ENCODE data around the gene KIF5A. TPM values are rescaled to one million over a fixed set of nuclear protein-coding genes. Genes with fewer than 3 reads are reported as not detected.
A peak's percentile ranks its signal among the peaks of the same experiment; 100 is the strongest.

Gene KIF5A
- total and polyA plus RNA-seq, 2 of the 13 experiments (the other 11 are each of a cell fraction or from before 2014, with no cell fraction given): 1.6 to 11.9 TPM

DNA sequence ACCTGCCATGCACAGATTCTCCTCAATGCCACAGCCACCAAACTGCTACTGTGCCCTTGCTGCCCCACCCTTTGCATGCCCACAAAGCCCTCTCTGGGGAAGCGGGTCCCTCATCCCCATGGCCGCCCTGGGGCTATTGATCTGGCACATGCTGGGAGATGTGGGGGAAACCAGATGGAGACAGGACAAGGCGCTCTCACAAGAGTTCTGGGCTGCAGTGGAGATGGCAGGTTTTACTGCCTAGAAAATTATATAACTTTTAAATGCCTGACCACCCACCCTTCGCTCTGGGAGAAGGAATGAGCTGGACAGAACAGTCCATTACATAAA, 30.6 kb downstream of the KIF5A start (continued):
- TF ChIP-seq RAD51 (IDR thresholded peaks at IDR 0.05; ENCODE audit: borderline replicate concordance) (no peak), TRIM22 (IDR thresholded peaks at IDR 0.05) (no peak), ZFP36L1 (CRISPR knock-in tag; IDR thresholded peaks at IDR 0.05) (0 out of 2 replicates have a peak, but pooled peaks have one; percentile 48), NONO (IDR thresholded peaks at IDR 0.05) (no peak), NONO (CRISPR knock-in tag; conservative IDR thresholded peaks at IDR 0.05) (no peak), DR1 (CRISPR knock-in tag; IDR thresholded peaks at IDR 0.05) (no peak), ZFX (CRISPR knock-in tag; IDR thresholded peaks at IDR 0.05; ENCODE audit: low read depth) (peak; percentile 9; the same call in 1 of the 2 replicates), ZNF605 (CRISPR knock-in tag; IDR thresholded peaks at IDR 0.05) (no peak), TBP (CRISPR knock-in tag; IDR thresholded peaks at IDR 0.05) (no peak), ARNT (IDR thresholded peaks at IDR 0.05) (no peak), ZNF431 (CRISPR knock-in tag; IDR thresholded peaks at IDR 0.05; ENCODE audit: borderline replicate concordance, low read depth) (no peak), ZNF264 (CRISPR knock-in tag; IDR thresholded peaks at IDR 0.05) (no peak), SALL1 (CRISPR knock-in tag; IDR thresholded peaks at IDR 0.05) (peak; percentile 33), ZBTB7B (CRISPR knock-in tag; IDR thresholded peaks at IDR 0.05) (no peak), BCL6 (CRISPR knock-in tag; IDR thresholded peaks at IDR 0.05) (no peak), ZNF576 (CRISPR knock-in tag; IDR thresholded peaks at IDR 0.05) (no peak)
- TF ChIP-seq, protein P1, sequence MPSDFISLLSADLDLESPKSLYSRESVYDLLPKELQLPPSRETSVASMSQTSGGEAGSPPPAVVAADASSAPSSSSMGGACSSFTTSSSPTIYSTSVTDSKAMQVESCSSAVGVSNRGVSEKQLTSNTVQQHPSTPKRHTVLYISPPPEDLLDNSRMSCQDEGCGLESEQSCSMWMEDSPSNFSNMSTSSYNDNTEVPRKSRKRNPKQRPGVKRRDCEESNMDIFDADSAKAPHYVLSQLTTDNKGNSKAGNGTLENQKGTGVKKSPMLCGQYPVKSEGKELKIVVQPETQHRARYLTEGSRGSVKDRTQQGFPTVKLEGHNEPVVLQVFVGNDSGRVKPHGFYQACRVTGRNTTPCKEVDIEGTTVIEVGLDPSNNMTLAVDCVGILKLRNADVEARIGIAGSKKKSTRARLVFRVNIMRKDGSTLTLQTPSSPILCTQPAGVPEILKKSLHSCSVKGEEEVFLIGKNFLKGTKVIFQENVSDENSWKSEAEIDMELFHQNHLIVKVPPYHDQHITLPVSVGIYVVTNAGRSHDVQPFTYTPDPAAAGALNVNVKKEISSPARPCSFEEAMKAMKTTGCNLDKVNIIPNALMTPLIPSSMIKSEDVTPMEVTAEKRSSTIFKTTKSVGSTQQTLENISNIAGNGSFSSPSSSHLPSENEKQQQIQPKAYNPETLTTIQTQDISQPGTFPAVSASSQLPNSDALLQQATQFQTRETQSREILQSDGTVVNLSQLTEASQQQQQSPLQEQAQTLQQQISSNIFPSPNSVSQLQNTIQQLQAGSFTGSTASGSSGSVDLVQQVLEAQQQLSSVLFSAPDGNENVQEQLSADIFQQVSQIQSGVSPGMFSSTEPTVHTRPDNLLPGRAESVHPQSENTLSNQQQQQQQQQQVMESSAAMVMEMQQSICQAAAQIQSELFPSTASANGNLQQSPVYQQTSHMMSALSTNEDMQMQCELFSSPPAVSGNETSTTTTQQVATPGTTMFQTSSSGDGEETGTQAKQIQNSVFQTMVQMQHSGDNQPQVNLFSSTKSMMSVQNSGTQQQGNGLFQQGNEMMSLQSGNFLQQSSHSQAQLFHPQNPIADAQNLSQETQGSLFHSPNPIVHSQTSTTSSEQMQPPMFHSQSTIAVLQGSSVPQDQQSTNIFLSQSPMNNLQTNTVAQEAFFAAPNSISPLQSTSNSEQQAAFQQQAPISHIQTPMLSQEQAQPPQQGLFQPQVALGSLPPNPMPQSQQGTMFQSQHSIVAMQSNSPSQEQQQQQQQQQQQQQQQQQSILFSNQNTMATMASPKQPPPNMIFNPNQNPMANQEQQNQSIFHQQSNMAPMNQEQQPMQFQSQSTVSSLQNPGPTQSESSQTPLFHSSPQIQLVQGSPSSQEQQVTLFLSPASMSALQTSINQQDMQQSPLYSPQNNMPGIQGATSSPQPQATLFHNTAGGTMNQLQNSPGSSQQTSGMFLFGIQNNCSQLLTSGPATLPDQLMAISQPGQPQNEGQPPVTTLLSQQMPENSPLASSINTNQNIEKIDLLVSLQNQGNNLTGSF (CRISPR knock-in tag; IDR thresholded peaks at IDR 0.05): no peak
- TF ChIP-seq, protein P2, sequence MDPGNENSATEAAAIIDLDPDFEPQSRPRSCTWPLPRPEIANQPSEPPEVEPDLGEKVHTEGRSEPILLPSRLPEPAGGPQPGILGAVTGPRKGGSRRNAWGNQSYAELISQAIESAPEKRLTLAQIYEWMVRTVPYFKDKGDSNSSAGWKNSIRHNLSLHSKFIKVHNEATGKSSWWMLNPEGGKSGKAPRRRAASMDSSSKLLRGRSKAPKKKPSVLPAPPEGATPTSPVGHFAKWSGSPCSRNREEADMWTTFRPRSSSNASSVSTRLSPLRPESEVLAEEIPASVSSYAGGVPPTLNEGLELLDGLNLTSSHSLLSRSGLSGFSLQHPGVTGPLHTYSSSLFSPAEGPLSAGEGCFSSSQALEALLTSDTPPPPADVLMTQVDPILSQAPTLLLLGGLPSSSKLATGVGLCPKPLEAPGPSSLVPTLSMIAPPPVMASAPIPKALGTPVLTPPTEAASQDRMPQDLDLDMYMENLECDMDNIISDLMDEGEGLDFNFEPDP (CRISPR knock-in tag; conservative IDR thresholded peaks at IDR 0.05): no peak
- TF ChIP-seq, protein P3, sequence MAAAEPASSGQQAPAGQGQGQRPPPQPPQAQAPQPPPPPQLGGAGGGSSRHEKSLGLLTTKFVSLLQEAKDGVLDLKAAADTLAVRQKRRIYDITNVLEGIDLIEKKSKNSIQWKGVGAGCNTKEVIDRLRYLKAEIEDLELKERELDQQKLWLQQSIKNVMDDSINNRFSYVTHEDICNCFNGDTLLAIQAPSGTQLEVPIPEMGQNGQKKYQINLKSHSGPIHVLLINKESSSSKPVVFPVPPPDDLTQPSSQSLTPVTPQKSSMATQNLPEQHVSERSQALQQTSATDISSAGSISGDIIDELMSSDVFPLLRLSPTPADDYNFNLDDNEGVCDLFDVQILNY (CRISPR knock-in tag; conservative IDR thresholded peaks at IDR 0.05): no peak
- TF ChIP-seq, protein P4, sequence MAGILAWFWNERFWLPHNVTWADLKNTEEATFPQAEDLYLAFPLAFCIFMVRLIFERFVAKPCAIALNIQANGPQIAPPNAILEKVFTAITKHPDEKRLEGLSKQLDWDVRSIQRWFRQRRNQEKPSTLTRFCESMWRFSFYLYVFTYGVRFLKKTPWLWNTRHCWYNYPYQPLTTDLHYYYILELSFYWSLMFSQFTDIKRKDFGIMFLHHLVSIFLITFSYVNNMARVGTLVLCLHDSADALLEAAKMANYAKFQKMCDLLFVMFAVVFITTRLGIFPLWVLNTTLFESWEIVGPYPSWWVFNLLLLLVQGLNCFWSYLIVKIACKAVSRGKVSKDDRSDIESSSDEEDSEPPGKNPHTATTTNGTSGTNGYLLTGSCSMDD (CRISPR knock-in tag; IDR thresholded peaks at IDR 0.05): no peak
- TF ChIP-seq, protein P5, sequence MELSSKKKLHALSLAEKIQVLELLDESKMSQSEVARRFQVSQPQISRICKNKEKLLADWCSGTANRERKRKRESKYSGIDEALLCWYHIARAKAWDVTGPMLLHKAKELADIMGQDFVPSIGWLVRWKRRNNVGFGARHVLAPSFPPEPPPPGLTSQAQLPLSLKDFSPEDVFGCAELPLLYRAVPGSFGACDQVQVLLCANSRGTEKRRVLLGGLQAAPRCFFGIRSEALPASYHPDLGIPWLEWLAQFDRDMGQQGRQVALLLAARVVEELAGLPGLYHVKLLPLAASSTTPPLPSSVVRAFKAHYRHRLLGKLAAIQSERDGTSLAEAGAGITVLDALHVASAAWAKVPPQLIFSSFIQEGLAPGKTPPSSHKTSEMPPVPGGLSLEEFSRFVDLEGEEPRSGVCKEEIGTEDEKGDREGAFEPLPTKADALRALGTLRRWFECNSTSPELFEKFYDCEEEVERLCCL (CRISPR knock-in tag; IDR thresholded peaks at IDR 0.05; ENCODE audit: borderline replicate concordance): no peak
